ENCODE results near the gene IGF2R. TPM values are rescaled to one million over a fixed set of nuclear protein-coding genes. Genes with fewer than 3 reads are reported as not detected.

Gene IGF2R
- total RNA-seq, 1 experiment from 2014 or later: 35.9 TPM

DNA sequence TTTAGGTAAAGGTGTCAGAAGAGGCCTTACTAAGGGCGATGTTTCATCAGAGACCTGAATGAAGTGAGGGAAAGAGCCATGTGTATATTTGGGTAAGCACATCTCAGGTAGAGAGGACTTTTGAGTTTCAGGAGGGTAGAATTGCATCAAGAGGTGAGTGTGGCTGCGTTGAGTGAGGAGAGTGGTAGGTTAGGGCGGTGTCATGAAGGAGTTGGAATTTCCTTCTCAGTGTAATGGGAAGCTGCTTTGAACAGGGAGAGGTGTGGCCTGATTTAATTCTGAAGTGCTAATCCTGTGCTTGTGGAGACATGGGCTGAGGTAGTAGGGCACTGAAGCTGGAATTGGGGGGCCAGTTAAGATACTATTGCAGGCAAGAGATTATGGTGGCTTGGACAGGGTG, 53.9 kb downstream of the IGF2R start:
- Histone ChIP-seq H3K9me3 (no peaks in the 10 kb centered on the region; the same call in 1 of the 2 replicates), H3K36me3 (peaks cover 8% of the 10 kb centered on the region), H3K27me3 (no peaks in the 10 kb centered on the region), H3K4me3 (no peak overlapping the region)
- DNase-seq: no peak

DNA sequence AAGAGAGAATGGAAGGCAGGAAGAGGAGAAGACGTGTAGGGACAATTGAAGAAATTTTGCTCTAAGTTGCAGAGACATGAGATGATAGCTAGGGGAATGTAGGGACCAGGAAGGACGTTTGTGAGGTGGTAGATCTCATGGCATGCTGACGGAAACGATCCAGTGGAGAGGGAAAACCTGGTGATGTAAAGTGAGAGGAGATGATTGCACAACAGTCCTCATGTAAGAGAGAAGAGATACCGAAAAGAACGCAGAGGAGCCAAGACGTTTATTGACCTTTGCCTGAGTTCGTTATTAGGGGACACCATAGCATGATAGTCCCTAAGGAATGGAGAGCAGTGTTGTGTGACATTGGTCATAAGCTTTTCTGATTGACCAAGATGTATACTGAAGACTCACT, 55.3 kb downstream of the IGF2R start:
- no peak for DNase-seq
- peaks cover 8% of the 10 kb centered on the region for H3K36me3 ChIP-seq
- H3K27me3 ChIP-seq: no peaks in the 10 kb centered on the region
- no peaks in the 10 kb centered on the region for H3K9me3 ChIP-seq
- H3K4me3 ChIP-seq: no peak overlapping the region

- Histone ChIP-seq H3K36me3 (peaks cover 14% of the 10 kb centered on the region), H3K4me3 (no peak overlapping the region), H3K9me3 (no peaks in the 10 kb centered on the region), H3K27me3 (no peaks in the 10 kb centered on the region)
- no peak for DNase-seq
Measured at GRCh38 chr6:160027076-160027475, 58.2 kb downstream of the IGF2R start.

- DNase-seq: no peak
- Histone ChIP-seq H3K9me3 (no peaks in the 10 kb centered on the region), H3K4me3 (no peak overlapping the region), H3K27me3 (no peaks in the 10 kb centered on the region), H3K36me3 (peaks cover 19% of the 10 kb centered on the region)
Measured at GRCh38 chr6:160027931-160028330, 59.0 kb downstream of the IGF2R start.

DNA sequence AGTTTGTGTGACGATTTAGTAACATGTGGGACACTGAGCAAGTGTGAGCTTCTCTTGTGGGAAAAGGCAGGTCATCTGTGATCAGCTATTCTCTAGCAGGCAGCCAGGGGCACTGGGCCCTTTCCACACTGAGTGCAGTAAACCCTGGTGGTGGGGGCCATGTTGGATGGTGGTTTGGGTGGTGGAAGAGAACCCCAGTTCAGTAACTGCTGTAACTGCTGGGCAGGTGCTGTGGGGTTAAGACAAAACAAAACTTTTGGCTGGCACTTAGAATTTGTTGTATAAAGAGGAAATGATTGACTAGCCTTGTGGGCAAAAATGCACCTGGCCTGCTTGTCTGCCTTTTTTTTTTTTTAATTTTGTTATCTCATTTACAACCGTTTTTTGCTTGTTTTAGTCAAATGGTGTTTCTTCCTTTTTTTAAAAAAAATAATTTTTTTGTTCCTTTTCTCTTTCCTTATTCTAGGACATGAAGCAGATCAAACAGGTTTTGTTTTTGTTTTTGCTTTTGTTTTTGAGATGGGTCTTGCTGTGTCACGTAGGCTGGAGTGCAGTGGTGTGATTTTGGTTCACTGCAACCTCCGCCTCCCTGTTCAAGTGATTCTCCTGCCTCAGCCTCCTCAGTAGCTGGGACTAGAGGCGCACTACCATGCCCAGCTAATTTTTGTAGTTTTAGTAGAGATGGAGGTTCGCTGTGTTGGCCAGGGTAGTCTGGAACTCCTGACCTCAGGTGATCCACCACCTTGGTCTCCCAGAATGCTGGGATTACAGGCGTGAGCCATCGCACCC, 59.8 kb downstream of the IGF2R start:
- no peak overlapping the region for H3K4me3 ChIP-seq
- no peak for DNase-seq
- H3K36me3 ChIP-seq: peaks cover 25% of the 10 kb centered on the region
- H3K27me3 ChIP-seq: no peaks in the 10 kb centered on the region
- H3K9me3 ChIP-seq: no peaks in the 10 kb centered on the region

GRCh38 chr6:160029525-160029924, 60.6 kb downstream of the IGF2R start:
- Histone ChIP-seq H3K36me3 (peaks cover 29% of the 10 kb centered on the region), H3K27me3 (no peaks in the 10 kb centered on the region), H3K4me3 (no peak overlapping the region), H3K9me3 (no peaks in the 10 kb centered on the region)
- no peak for DNase-seq

DNA sequence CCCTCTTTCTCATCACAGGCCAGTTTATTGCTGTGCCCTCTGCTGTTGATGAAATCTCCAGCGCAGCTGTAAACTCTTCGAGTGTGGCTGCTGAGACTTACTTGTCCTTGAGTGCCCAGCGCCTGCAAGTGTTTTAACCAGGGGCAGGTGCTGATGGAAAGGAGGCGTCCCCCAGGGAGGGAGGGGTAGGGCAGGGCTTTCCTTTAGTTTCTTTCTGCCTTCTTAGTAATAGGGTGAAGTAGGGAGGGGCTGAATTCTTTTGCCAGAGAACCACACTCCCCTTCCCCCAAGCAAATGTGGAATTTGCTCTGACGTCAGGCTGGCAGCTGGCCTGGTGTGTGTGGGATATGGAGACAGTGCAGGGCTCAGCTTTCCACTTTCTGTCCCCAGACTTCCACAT, 61.2 kb downstream of the IGF2R start:
- Histone ChIP-seq H3K36me3 (peaks cover 30% of the 10 kb centered on the region), H3K27me3 (no peaks in the 10 kb centered on the region), H3K9me3 (no peaks in the 10 kb centered on the region), H3K4me3 (no peak overlapping the region)
- DNase-seq: peak; percentile 68

DNA sequence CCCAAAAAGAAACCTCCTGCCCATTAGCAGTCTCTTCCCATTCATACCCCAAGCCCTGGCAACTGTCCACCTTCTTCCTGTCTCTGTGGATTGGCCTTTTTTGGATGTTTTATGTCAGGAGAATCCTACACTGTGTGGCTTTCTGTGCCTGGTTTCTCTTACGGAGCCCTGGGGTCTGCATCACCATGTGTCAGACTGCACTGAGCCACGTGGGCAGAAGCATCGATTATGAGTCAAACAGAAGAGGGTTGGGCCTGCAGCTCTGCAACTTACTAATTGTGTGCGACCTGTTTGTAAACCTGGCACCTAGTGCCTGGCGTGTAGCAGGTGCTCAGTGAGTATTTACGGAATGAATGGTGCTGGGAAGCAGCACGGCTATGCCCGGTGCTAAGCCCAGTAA, 62.6 kb downstream of the IGF2R start:
- Histone ChIP-seq H3K36me3 (peaks cover 30% of the 10 kb centered on the region), H3K4me3 (no peak overlapping the region), H3K9me3 (no peaks in the 10 kb centered on the region), H3K27me3 (no peaks in the 10 kb centered on the region)
- no peak for DNase-seq

DNA sequence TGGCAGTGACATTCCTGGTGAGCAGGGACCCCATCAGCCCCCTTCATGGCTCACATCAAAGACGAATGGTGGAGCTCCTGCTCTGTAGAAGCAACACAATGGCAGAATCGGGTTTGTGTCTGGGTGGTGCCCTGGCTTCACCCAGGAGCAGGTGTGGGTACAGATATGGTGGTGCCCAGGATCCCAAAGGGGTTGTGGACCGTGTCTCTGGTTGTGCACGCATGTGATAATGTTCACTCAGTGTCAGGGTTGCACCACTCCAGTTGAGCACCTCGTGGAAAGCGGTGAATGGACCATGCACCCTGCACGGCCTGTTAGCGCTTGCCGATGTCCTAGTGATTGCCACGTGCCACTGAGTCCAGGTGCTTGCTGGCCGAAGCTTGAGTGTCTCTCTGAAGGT, 63.0 kb downstream of the IGF2R start:
- H3K27me3 ChIP-seq: no peaks in the 10 kb centered on the region
- no peak overlapping the region for H3K4me3 ChIP-seq
- DNase-seq: no peak
- H3K9me3 ChIP-seq: no peaks in the 10 kb centered on the region
- H3K36me3 ChIP-seq: peaks cover 30% of the 10 kb centered on the region

DNA sequence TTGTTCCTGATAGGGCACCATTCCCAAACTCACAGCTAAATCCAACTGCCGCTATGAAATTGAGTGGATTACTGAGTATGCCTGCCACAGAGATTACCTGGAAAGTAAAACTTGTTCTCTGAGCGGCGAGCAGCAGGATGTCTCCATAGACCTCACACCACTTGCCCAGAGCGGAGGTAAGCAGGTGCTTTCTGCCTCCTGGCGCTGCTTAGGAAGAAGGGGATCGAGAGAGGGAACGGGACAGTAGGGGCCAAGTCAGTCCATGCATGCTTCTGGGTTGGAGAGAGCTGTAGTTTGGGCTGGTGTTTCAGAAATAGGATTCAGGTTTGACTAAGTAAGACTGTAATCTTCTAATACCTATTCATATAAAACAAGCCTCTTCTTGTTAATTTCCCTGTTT, 63.7 kb downstream of the IGF2R start:
- no peaks in the 10 kb centered on the region for H3K27me3 ChIP-seq
- no peaks in the 10 kb centered on the region for H3K9me3 ChIP-seq
- no peak for DNase-seq
- no peak overlapping the region for H3K4me3 ChIP-seq
- H3K36me3 ChIP-seq: peaks cover 25% of the 10 kb centered on the region

GRCh38 chr6:160034036-160034930, 65.4 kb downstream of the IGF2R start:
- Histone ChIP-seq H3K4me3 (no peak overlapping the region), H3K9me3 (no peaks in the 10 kb centered on the region), H3K36me3 (peaks cover 25% of the 10 kb centered on the region), H3K27me3 (no peaks in the 10 kb centered on the region)
- no peak for DNase-seq

DNA sequence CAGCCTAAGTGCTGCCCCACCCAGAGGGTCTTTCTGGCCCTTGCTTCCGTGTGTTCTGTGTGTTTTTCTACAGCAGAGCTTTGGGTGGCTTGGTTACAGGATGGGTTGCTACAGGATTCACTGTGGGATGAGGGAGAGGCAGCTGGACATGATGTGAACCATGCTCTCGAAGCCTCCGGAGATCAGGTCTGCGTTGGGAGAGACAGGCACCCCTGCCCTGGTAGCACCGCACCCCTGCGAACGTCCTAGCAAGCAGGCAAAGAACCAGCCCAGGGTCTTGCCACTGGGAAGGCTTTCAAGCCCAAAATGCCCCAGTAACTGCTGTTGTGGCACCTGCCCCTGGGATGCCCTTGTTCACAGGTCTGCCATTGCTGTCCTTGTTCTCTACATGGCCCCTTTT, 66.4 kb downstream of the IGF2R start:
- Histone ChIP-seq H3K27me3 (no peaks in the 10 kb centered on the region), H3K36me3 (peaks cover 22% of the 10 kb centered on the region), H3K9me3 (no peaks in the 10 kb centered on the region), H3K4me3 (no peak overlapping the region)
- no peak for DNase-seq

DNA sequence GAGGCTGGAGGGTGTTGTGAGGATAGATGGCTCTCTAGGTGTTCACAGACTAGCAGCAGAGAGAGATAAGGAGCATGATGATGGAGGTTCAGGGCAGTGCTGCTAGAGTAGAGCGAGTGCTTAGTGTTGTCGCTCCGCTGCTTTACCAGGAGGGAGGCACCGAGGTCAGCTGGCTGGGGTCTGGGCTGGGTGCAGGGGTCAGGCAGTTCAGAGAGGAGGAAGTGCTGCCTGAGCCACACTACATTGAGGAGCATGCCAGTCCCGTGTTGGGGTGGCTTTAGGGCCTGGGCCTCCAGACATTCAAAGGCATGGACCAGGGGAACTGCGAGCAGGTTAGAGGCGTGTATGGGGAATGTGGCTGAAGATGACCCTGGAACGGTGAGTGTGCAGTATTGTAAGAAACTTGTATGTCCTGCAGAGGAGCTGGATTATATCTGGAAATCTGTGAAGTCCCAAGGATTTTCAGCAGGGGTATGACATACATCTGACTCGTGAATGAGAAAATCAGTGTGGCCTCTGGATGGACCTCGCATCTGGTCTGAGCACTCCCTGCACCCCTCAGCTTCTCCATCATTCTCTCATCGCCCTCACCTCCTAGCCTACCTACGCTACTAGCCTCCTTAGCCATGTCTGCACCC, 66.9 kb downstream of the IGF2R start:
- H3K27me3 ChIP-seq: no peaks in the 10 kb centered on the region
- H3K4me3 ChIP-seq: no peak overlapping the region
- DNase-seq: no peak
- peaks cover 28% of the 10 kb centered on the region for H3K36me3 ChIP-seq
- H3K9me3 ChIP-seq: no peaks in the 10 kb centered on the region

DNA sequence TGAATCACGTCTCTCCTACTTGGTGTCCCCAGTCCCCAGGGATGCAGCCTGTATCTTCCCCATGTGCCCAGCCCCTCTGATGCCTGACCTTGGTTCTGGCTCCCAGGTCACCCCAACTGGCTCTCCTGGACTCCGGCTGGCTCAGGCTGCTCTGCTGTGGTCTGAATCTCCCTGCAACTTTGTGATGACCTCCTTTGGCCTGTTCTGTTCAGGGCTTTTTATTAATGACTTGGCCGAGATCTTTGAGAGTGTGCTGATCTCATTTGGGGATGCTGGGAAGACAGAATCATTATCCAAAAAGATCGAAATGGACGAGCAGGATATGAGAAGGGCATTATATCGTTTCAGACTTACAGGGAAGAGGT, 67.4 kb downstream of the IGF2R start:
- DNase-seq: no peak
- no peak overlapping the region for H3K4me3 ChIP-seq
- no peaks in the 10 kb centered on the region for H3K9me3 ChIP-seq
- no peaks in the 10 kb centered on the region for H3K27me3 ChIP-seq
- H3K36me3 ChIP-seq: peaks cover 30% of the 10 kb centered on the region

DNA sequence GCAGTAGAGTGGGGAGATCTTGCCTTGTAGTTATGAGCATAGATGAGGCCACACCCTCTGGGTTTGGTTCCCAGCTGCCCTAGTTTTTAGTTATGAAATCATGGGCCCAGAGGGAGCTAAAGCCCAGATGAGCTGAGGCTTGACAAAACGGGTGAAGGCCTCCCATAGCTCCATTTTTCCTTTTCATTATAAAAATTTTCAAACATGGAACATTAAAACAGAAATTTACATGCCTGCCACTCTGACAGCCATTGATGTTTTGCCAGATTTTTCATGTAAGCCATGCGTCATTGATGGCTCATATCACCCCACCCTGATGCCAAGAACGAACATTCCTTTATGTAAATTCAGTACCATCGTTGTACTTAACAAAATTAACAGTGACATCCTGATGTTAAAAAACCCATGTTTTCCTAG, 67.9 kb downstream of the IGF2R start:
- Histone ChIP-seq H3K36me3 (peaks cover 27% of the 10 kb centered on the region), H3K27me3 (no peaks in the 10 kb centered on the region), H3K9me3 (no peaks in the 10 kb centered on the region), H3K4me3 (no peak overlapping the region)
- peak; percentile 62 for DNase-seq

DNA sequence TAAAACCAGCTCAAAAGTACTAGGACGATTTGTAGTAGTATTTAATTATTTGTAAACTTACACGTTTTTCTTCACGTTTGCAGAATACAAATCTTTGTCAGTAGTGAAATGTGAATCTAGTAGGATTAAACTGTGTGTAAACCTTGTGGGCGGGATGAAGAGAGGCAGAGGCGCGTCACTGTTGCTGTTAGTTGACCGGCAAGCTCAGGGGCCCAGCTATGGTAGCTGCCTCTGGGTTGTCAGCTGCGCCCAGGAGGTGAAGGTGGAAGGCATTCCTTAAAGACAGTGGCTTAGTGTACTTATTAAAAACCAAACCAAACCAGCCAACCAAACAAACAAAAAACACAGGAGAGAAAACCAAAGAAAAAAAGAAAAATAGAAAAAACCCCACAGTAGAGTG, 69.6 kb downstream of the IGF2R start:
- no peaks in the 10 kb centered on the region for H3K27me3 ChIP-seq
- H3K4me3 ChIP-seq: no peak overlapping the region
- no peak for DNase-seq
- no peaks in the 10 kb centered on the region for H3K9me3 ChIP-seq
- H3K36me3 ChIP-seq: peaks cover 19% of the 10 kb centered on the region

GRCh38 chr6:160039441-160039840, 70.6 kb downstream of the IGF2R start:
- no peak for DNase-seq
- Histone ChIP-seq H3K36me3 (peaks cover 19% of the 10 kb centered on the region), H3K4me3 (no peak overlapping the region), H3K9me3 (no peaks in the 10 kb centered on the region), H3K27me3 (no peaks in the 10 kb centered on the region)
